H9 (cell line): ENCODE data around the gene STAMBP. TPM values are rescaled to one million over a fixed set of nuclear protein-coding genes. Genes with fewer than 3 reads are reported as not detected.

Experiments
- DNase-seq: peaks from one replicate; pipeline ENCODE4 v3.0.0-alpha.2; 2017
- H2AFZ ChIP-seq: one replicate; pipeline ENCODE4 v1.6.1; 2013; ENCODE audit warnings: mild to moderate bottlenecking, low read length, control low read depth, moderate library complexity
- H2AK5ac ChIP-seq: 2 replicates; pipeline ENCODE4 v1.6.1; 2013; ENCODE audit warnings: low read length, control low read depth, mixed read lengths; ENCODE audit not compliant: insufficient read length
- H2BK120ac ChIP-seq: one replicate; pipeline ENCODE4 v1.6.1; 2013; ENCODE audit warnings: low read depth, mild to moderate bottlenecking, low read length, control low read depth, inconsistent platforms; ENCODE audit not compliant: poor library complexity, severe bottlenecking
- H2BK12ac ChIP-seq: 2 replicates; pipeline ENCODE4 v1.6.1; 2013; ENCODE audit warnings: low read length, control low read depth, mixed read lengths, low read depth; ENCODE audit not compliant: insufficient read length
- H2BK15ac ChIP-seq: 2 replicates; pipeline ENCODE4 v1.6.1; 2013; ENCODE audit warnings: low read depth, low read length, control low read depth
- H2BK20ac ChIP-seq: one replicate; pipeline ENCODE4 v1.6.1; 2013; ENCODE audit warnings: low read depth, mild to moderate bottlenecking, low read length, control low read depth, inconsistent platforms; ENCODE audit not compliant: poor library complexity, severe bottlenecking
- H2BK5ac ChIP-seq: 2 replicates; pipeline ENCODE4 v1.6.1; 2013; ENCODE audit warnings: low read length, control low read depth, mixed read lengths; ENCODE audit not compliant: insufficient read length
- H3K14ac ChIP-seq: 2 replicates; pipeline ENCODE4 v1.6.1; 2013; ENCODE audit warnings: low read length, control low read depth; ENCODE audit not compliant: insufficient read depth
- H3K18ac ChIP-seq: 2 replicates; pipeline ENCODE4 v1.6.1; 2013; ENCODE audit warnings: low read depth, mild to moderate bottlenecking, mixed read lengths, low read length, control low read depth; ENCODE audit not compliant: insufficient read length
- H3K23ac ChIP-seq: 2 replicates; pipeline ENCODE4 v1.6.1; 2013; ENCODE audit warnings: low read length, control low read depth, mixed read lengths, low read depth; ENCODE audit not compliant: insufficient read length
- H3K23me2 ChIP-seq: 2 replicates; pipeline ENCODE4 v1.6.1; 2013; ENCODE audit warnings: low read depth, mild to moderate bottlenecking, mixed read lengths, low read length, control low read depth; ENCODE audit not compliant: insufficient read length, poor library complexity, severe bottlenecking
- H3K27ac ChIP-seq: 2 replicates; pipeline ENCODE4 v1.5.1; 2013; ENCODE audit warnings: low read length, control low read depth, mixed read lengths, low read depth; ENCODE audit not compliant: insufficient read length
- H3K27me3 ChIP-seq: 2 replicates; pipeline ENCODE4 v1.6.1; 2013; ENCODE audit warnings: low read length, control low read depth, inconsistent platforms; ENCODE audit not compliant: insufficient read depth
- H3K4ac ChIP-seq: 2 replicates; pipeline ENCODE4 v1.6.1; 2013; ENCODE audit warnings: low read depth, mild to moderate bottlenecking, control low read depth, inconsistent platforms, low read length, moderate library complexity
- H3K4me1 ChIP-seq: 2 replicates; pipeline ENCODE4 v1.6.1; 2013; ENCODE audit warnings: low read length, control low read depth, inconsistent platforms; ENCODE audit not compliant: insufficient read depth
- H3K4me2 ChIP-seq: 2 replicates; pipeline ENCODE4 v1.6.1; 2013; ENCODE audit warnings: low read length, control low read depth, mixed read lengths; ENCODE audit not compliant: insufficient read length, insufficient read depth
- H3K56ac ChIP-seq: 2 replicates; pipeline ENCODE4 v1.6.1; 2013; ENCODE audit warnings: low read depth, mild to moderate bottlenecking, mixed read lengths, low read length, control low read depth; ENCODE audit not compliant: insufficient read length
- H3K79me1 ChIP-seq: 2 replicates; pipeline ENCODE4 v1.6.1; 2013; ENCODE audit warnings: low read depth, mild to moderate bottlenecking, moderate library complexity, low read length, control low read depth, inconsistent platforms; ENCODE audit not compliant: insufficient read depth, poor library complexity, severe bottlenecking
- H3K79me2 ChIP-seq: 2 replicates; pipeline ENCODE4 v1.6.1; 2013; ENCODE audit warnings: low read length, control low read depth, inconsistent platforms; ENCODE audit not compliant: insufficient read depth
- H3K9ac ChIP-seq: 2 replicates; pipeline ENCODE4 v1.6.1; 2013; ENCODE audit warnings: low read length, control low read depth, mixed read lengths; ENCODE audit not compliant: insufficient read length; ENCODE audit errors: extremely low read depth
- H3K9me3 ChIP-seq: one replicate; pipeline ENCODE4 v1.6.1; 2013; ENCODE audit warnings: low read depth, low read length, inconsistent platforms; ENCODE audit not compliant: control insufficient read depth
- H3T11ph ChIP-seq: one replicate; pipeline ENCODE4 v1.6.1; 2013; ENCODE audit warnings: mild to moderate bottlenecking, low read length, control low read depth, inconsistent platforms
- H4K20me1 ChIP-seq: one replicate; pipeline ENCODE4 v1.6.1; 2013; ENCODE audit not compliant: control insufficient read depth, insufficient read length, insufficient read depth
- H4K5ac ChIP-seq: 2 replicates; pipeline ENCODE4 v1.6.1; 2013; ENCODE audit warnings: low read depth, mild to moderate bottlenecking, mixed read lengths, low read length, control low read depth; ENCODE audit not compliant: insufficient read length
- H4K8ac ChIP-seq: replicated peaks from 2 replicates; pipeline ENCODE4 v1.6.1; 2013; ENCODE audit warnings: low read length, control low read depth, mixed read lengths, low read depth; ENCODE audit not compliant: insufficient read length
- H4K91ac ChIP-seq: 2 replicates; pipeline ENCODE4 v1.6.1; 2013; ENCODE audit warnings: low read depth, mild to moderate bottlenecking, moderate library complexity, mixed read lengths, low read length, control low read depth; ENCODE audit not compliant: insufficient read length
- H3K27ac Mint-ChIP-seq, 3 experiments: 2 replicates in 2 of 3; 3 replicates in 1 of 3; pipeline ENCODE4 v1.8.0; 2020 to 2021; ENCODE audit warnings: mixed read lengths in 3 of 3, mild to moderate bottlenecking in 1 of 3, moderate library complexity in 1 of 3
- H3K27me3 Mint-ChIP-seq: 2 replicates; pipeline ENCODE4 v1.8.0; 2021; ENCODE audit warnings: low read depth, mild to moderate bottlenecking, moderate library complexity, mixed read lengths
- H3K36me3 Mint-ChIP-seq, 3 experiments: 2 replicates in 2 of 3; 3 replicates in 1 of 3; pipeline ENCODE4 v1.8.0; 2020 to 2021; ENCODE audit warnings: low read depth in 3 of 3, mixed read lengths in 3 of 3; ENCODE audit not compliant: insufficient read depth in 1 of 3
- H3K4me1 Mint-ChIP-seq, 2 experiments: 2 replicates each; pipeline ENCODE4 v1.8.0; 2020; ENCODE audit warnings: mixed read lengths in 2 of 2
- H3K4me3 Mint-ChIP-seq, 2 experiments: 2 replicates in 1 of 2; 3 replicates in 1 of 2; pipeline ENCODE4 v1.8.0; 2020 to 2021; ENCODE audit warnings: mild to moderate bottlenecking in 2 of 2, mixed read lengths in 2 of 2, moderate library complexity in 1 of 2
- H3K9me3 Mint-ChIP-seq, 2 experiments: 2 replicates in 1 of 2; 3 replicates in 1 of 2; pipeline ENCODE4 v1.8.0; 2020; ENCODE audit warnings: mild to moderate bottlenecking in 2 of 2, mixed read lengths in 2 of 2, moderate library complexity in 1 of 2
- WGBS: extraction: QIAGEN DNeasy Blood & Tissue Kit; methylation state at CpG from one replicate; pipeline ENCODE4 v1.1.7; 2013; ENCODE audit warnings: missing lambda C conversion rate, low lambda C conversion rate, mixed read lengths; ENCODE audit not compliant: insufficient read length; ENCODE audit errors: extremely low coverage; 5-methylcytosine and 5-hydroxymethylcytosine counted together
- total RNA-seq: library from RNA; stranded (reverse); gene quantifications from 2 replicates; pipeline ENCODE4 v1.2.1, GENCODE V29; 2021
- TF ChIP-seq, protein P1 (sequence below): fragments of 200-600 bp; sonication (generic); conservative IDR thresholded peaks from 3 replicates; pipeline ENCODE4 v1.8.0; 2021; ENCODE audit warnings: antibody characterized with exemption, mild to moderate bottlenecking

The STAMBP gene
- total RNA-seq, 1 experiment from 2014 or later: 45.5 TPM

DNA sequence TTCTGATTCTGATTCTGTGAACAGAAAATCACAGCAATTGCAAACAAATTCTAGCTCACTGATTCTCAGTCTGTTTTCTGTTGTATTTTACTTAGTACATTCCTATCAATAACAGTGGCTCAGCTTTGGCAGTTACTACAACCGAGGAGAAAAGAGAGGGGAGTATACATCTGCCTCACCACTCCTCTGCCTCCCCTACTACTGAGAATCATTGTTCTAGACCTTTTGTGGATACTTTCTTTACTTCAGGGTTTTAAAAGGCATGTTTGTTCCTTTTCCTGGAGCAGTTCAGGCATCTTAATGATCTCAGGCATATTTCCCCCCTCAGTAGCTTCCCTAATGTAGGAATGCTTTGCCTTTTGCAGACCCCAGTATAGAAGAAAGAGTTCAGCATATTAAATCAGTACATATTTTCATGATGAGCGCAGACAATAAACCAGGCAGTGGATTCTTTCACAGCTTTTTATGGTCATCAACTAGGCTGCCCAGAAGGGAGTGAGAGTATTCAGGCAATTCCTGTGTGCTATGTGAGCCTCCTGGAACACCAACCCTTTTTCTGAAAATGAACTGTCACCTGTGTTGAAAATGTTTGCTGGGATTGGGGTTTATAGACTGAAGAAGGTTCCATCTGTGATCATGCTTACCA, 10.3 kb downstream of the STAMBP start:
- H4K91ac ChIP-seq: no peak overlapping the region
- Mint-ChIP-seq H3K36me3 (peaks cover 7 to 24% (median 15%) of the 10 kb centered on the region in 3 experiments; a peak in 5 of 7 replicates), H3K27ac (no peak overlapping the region)

More for the DNA sequence above, 10.3 kb downstream of the STAMBP start:
- no peak overlapping the region for H3K18ac ChIP-seq
- no peak overlapping the region for H2BK12ac ChIP-seq
- no peak overlapping the region for H2AK5ac ChIP-seq
- no peak overlapping the region for H3K27ac ChIP-seq
- no peak overlapping the region for H3K4ac ChIP-seq
- H3K4me2 ChIP-seq: no peak overlapping the region
- H4K20me1 ChIP-seq: no peaks in the 10 kb centered on the region
- H3K9me3 ChIP-seq: no peaks in the 10 kb centered on the region
- Mint-ChIP-seq H3K9me3 (no peaks in the 10 kb centered on the region), H3K4me1 (no peaks in the 10 kb centered on the region), H3K4me3 (no peak overlapping the region), H3K27me3 (no peaks in the 10 kb centered on the region)
- TF ChIP-seq, protein P1, sequence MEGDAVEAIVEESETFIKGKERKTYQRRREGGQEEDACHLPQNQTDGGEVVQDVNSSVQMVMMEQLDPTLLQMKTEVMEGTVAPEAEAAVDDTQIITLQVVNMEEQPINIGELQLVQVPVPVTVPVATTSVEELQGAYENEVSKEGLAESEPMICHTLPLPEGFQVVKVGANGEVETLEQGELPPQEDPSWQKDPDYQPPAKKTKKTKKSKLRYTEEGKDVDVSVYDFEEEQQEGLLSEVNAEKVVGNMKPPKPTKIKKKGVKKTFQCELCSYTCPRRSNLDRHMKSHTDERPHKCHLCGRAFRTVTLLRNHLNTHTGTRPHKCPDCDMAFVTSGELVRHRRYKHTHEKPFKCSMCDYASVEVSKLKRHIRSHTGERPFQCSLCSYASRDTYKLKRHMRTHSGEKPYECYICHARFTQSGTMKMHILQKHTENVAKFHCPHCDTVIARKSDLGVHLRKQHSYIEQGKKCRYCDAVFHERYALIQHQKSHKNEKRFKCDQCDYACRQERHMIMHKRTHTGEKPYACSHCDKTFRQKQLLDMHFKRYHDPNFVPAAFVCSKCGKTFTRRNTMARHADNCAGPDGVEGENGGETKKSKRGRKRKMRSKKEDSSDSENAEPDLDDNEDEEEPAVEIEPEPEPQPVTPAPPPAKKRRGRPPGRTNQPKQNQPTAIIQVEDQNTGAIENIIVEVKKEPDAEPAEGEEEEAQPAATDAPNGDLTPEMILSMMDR: no peak
- no peaks in the 10 kb centered on the region; the same call in 1 of the 2 replicates for H3K27me3 ChIP-seq
- H2BK120ac ChIP-seq: no peak overlapping the region
- no peaks in the 10 kb centered on the region for H3K23me2 ChIP-seq
- no peak overlapping the region for H2BK5ac ChIP-seq
- H3K79me1 ChIP-seq: no peaks in the 10 kb centered on the region
- no CpG with 5 or more reads among the region's 2 CpGs for WGBS
- H3K23ac ChIP-seq: no peak overlapping the region
- H2BK15ac ChIP-seq: no peak overlapping the region
- no peaks in the 10 kb centered on the region; the same call in 1 of the 2 replicates for H3K79me2 ChIP-seq
- no peak overlapping the region for H2AFZ ChIP-seq
- no peaks in the 10 kb centered on the region for H3K4me1 ChIP-seq
- no peak overlapping the region for H2BK20ac ChIP-seq
- no peak overlapping the region for H4K5ac ChIP-seq
- DNase-seq: no peak
- H3K9ac ChIP-seq: no peak overlapping the region
- H3K14ac ChIP-seq: no peak overlapping the region
- H3T11ph ChIP-seq: no peak overlapping the region
- H3K56ac ChIP-seq: no peak overlapping the region
- H4K8ac ChIP-seq: no peak overlapping the region
